GM18502 (cell line): ENCODE measurements around the gene ZNF341.
"Not testable (repeated sequence)": the region's sequence is repeated elsewhere in the genome, so short reads cannot be mapped to it uniquely, and the experiment has no call there.

ENCODE experiments used
- ATAC-seq: cut with Tn5 transposase; IDR thresholded peaks from one replicate; pipeline ENCODE4 v1.9.1; 2021; ENCODE audit warnings: mild to moderate bottlenecking; ENCODE audit not compliant: unreplicated experiment, poor library complexity

The ZNF341 gene

GRCh38 chr20:33727806-33728205 lies 4.0 kb upstream of the ZNF341 start:
- ATAC-seq = no peak

- no peak for ATAC-seq
These were observed 3.3 kb upstream of the ZNF341 start for GRCh38 chr20:33728463-33728862.

GRCh38 chr20:33729101-33729500 lies 2.7 kb upstream of the ZNF341 start:
- ATAC-seq = no peak

GRCh38 chr20:33730946-33731692 lies 677 bp upstream of the ZNF341 start:
- no peak for ATAC-seq

DNA sequence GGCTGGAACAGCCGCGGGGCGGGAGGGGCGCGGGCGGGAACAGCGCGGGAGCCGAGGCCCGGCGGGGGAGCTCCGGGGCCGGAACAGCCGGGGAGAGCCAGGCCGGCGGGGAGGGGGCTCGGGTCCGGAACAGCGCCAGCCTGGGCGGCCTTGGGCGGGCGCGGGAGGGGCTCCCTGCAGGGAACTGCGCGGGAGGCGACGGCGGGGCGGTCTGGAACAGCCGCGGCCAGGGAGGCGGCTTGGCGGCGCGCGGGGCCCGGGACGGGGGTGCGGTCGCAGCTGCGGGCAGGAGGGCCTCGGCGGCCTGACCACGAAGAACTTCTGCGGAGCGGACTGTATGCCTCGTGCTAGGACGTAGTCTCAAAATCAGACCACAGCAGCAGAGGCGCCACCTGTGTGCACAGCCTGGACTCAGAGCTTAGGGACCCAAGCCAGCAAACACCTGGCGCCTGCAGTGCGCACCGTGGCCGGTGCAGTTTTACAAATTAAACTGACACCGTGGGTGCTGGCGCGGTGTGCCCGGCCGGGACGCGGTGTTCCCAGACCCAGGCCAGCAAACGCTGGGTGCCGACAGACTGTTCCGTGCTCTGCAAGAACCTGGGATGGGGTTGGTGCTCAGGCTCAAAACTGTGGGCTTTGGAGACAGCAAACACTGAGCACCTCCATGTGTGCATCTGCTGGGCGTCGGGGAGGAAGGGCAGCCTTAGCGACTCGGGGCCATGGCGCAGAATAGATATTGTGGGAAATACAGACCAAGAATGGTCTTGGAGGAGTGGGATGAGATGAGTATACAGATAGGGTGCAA lies 572 bp downstream of the ZNF341 start:
- ATAC-seq = peak; percentile 65

- no peak for ATAC-seq
These were observed 2.1 kb downstream of the ZNF341 start for GRCh38 chr20:33733654-33734576.

GRCh38 chr20:33736962-33737361 lies 5.2 kb downstream of the ZNF341 start:
- ATAC-seq = no peak

GRCh38 chr20:33739493-33739892 lies 7.7 kb downstream of the ZNF341 start:
- no peak for ATAC-seq

GRCh38 chr20:33740189-33740588 lies 8.4 kb downstream of the ZNF341 start:
- no peak for ATAC-seq

GRCh38 chr20:33744181-33744580 lies 12.4 kb downstream of the ZNF341 start:
- no peak for ATAC-seq

DNA sequence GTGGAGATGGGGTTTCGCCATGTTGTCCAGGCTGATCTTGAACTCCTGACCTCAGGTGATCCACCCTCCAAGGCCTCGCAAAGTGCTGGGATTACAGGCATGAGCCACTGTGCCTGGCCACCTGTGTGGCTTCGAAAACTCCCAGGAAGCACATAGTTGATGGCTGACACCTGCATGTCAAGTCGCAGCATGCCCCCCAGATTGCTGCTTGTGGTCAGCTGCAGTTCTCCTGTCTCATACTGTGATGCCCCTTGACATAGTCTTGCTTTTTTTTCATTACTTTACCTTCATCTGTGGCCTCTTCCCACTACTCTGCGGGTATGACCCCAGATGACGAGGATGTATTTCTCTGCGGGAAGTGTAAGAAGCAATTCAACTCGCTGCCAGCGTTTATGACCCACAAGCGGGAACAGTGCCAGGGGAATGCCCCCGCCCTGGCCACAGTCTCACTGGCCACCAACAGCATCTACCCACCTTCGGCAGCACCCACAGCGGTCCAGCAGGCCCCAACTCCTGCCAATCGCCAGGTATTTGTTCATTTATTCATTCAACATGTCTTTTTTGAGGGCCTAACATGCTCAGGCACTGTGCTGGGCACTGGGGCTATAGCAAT lies 13.1 kb downstream of the ZNF341 start:
- ATAC-seq = no peak

- ATAC-seq = no peak
These were observed 14.7 kb downstream of the ZNF341 start for GRCh38 chr20:33746325-33746998.

- ATAC-seq = no peak
These were observed 20.0 kb downstream of the ZNF341 start for GRCh38 chr20:33751775-33752174.

- ATAC-seq = no peak
These were observed 21.3 kb downstream of the ZNF341 start for GRCh38 chr20:33753143-33753542.

DNA sequence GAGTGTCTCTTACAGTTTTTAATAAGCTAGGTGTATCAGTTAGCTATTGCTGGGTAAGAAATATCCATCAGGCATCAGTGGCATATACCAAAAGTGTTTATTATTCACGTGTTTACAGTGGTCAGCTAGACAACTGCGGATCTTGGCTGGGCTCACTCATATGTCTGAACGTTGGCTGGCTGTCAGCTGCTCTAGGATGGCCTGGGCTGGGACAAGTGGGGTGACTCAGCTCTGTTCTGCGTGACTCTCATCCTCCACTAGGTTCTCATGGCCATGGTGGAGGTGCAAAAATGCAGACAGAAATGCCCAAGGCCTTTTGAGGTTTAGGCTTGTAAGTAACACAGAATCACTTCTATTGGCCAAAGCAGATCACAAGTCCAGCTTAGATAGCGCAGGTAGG lies 22.0 kb downstream of the ZNF341 start:
- ATAC-seq = no peak

- ATAC-seq = not testable (repeated sequence)
These were observed 24.2 kb downstream of the ZNF341 start for GRCh38 chr20:33755936-33756490.

- ATAC-seq = no peak
These were observed 25.2 kb downstream of the ZNF341 start for GRCh38 chr20:33757046-33757445.

DNA sequence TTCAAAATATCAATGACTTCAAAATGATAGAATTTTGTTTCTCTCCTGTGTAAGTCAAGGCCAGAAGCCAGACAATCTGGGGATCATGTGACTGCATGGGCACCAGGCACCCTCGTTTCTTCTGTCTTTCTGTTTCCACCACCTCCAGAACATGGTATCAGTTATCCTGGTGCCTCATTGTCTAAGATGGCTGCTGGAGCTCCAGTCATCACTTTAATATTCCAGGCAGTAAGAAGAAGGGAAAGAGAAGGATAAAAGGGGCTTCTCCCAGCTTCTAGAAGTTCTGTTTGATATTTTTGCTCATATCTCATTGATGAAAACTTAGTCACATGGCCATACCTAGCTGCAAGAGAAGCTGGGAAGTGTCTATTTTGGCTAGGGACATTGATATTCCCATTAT lies 25.7 kb downstream of the ZNF341 start:
- no peak for ATAC-seq

DNA sequence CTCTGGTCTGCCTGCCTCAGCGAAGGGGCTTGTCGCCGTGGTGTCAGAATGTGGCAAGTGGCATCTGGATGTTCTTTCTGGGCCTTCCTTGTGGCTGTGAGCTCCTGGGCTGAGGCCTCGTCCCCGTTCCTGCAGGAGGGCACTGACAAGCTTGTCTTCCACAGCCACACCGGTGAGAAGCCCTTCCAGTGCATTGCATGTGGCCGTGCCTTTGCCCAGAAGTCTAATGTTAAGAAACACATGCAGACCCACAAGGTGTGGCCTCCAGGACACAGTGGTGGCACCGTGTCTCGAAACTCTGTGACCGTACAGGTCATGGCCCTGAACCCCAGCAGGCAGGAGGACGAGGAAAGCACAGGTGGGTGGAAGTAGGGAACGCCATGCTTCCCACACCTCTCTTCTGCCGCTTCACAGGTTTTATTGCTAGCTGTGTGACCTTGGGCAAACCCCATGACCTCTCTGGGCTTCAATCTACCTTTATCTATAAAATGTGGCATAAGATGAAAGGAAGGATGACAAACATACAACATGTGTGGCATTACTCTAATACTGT lies 30.0 kb downstream of the ZNF341 start:
- no peak for ATAC-seq
